ENCODE results near the gene COL9A2. TPM values are rescaled to one million over a fixed set of nuclear protein-coding genes. Genes with fewer than 3 reads are reported as not detected.

Gene COL9A2
- total and polyA plus RNA-seq, 5 donors = 0.40 to 2.0 (median 1.3) TPM

- H3K27me3 ChIP-seq (ENCODE audit: control insufficient read depth, insufficient read depth) = no peaks in the 10 kb centered on the region
- H3K4me3 ChIP-seq (ENCODE audit: low read length) = no peak overlapping the region
- no peak overlapping the region for H3K27ac ChIP-seq (ENCODE audit: low read length)
- WGBS = 89% methylated on average over 13 of the region's 13 CpGs
- no peaks in the 10 kb centered on the region for H3K4me1 ChIP-seq (ENCODE audit: control insufficient read depth, insufficient read depth, low read length)
- H3K9me3 ChIP-seq (ENCODE audit: control insufficient read depth, low read length) = no peaks in the 10 kb centered on the region
- no peak for ATAC-seq
- intact Hi-C loops (cut with DNase I) = no loop called here
- no peak for DNase-seq
Measured at GRCh38 chr1:40302475-40302874, 14.6 kb downstream of the COL9A2 start.

- no peaks in the 10 kb centered on the region for H3K9me3 ChIP-seq (ENCODE audit: control insufficient read depth, low read length)
- H3K4me3 ChIP-seq (ENCODE audit: low read length) = no peak overlapping the region
- no peak overlapping the region for H3K27ac ChIP-seq (ENCODE audit: low read length)
- 87% methylated on average over 12 of the region's 12 CpGs for WGBS
- H3K4me1 ChIP-seq (ENCODE audit: control insufficient read depth, insufficient read depth, low read length) = no peaks in the 10 kb centered on the region
- DNase-seq (no peak), ATAC-seq (no peak)
- H3K27me3 ChIP-seq (ENCODE audit: control insufficient read depth, insufficient read depth) = no peaks in the 10 kb centered on the region
- intact Hi-C loops (cut with DNase I) = loop anchor here in 1 of 4 donors (2.0 kb wide), 1 partner anchor 25 kb away; no protein-coding TSS in a partner anchor
Measured at GRCh38 chr1:40301541-40302299, 15.4 kb downstream of the COL9A2 start.

GRCh38 chr1:40301066-40301465, 16.0 kb downstream of the COL9A2 start:
- no peak overlapping the region for H3K4me3 ChIP-seq (ENCODE audit: low read length)
- no peak for ATAC-seq
- no peak overlapping the region for H3K27ac ChIP-seq (ENCODE audit: low read length)
- 90% methylated on average over 10 of the region's 10 CpGs for WGBS
- intact Hi-C loops (cut with DNase I) = loop anchor here in 1 of 4 donors (2.0 kb wide), 1 partner anchor 26 kb away; no protein-coding TSS in a partner anchor
- DNase-seq = no peak
- H3K4me1 ChIP-seq (ENCODE audit: control insufficient read depth, insufficient read depth, low read length) = no peaks in the 10 kb centered on the region
- H3K27me3 ChIP-seq (ENCODE audit: control insufficient read depth, insufficient read depth) = no peaks in the 10 kb centered on the region
- no peaks in the 10 kb centered on the region for H3K9me3 ChIP-seq (ENCODE audit: control insufficient read depth, low read length)

GRCh38 chr1:40300651-40301050, 16.4 kb downstream of the COL9A2 start:
- 93% methylated on average over 9 of the region's 9 CpGs for WGBS
- ATAC-seq (no peak), DNase-seq (no peak)
- no peaks in the 10 kb centered on the region for H3K27me3 ChIP-seq (ENCODE audit: control insufficient read depth, insufficient read depth)
- intact Hi-C loops (cut with DNase I) = loop anchor here in 1 of 4 donors (2.0 kb wide), 1 partner anchor 26 kb away; no protein-coding TSS in a partner anchor
- no peak overlapping the region for H3K4me3 ChIP-seq (ENCODE audit: low read length)
- no peaks in the 10 kb centered on the region for H3K9me3 ChIP-seq (ENCODE audit: control insufficient read depth, low read length)
- H3K27ac ChIP-seq (ENCODE audit: low read length) = no peak overlapping the region
- H3K4me1 ChIP-seq (ENCODE audit: control insufficient read depth, insufficient read depth, low read length) = no peaks in the 10 kb centered on the region

GRCh38 chr1:40300249-40300567, 16.9 kb downstream of the COL9A2 start:
- intact Hi-C loops (cut with DNase I) = loop anchor here in 1 of 4 donors (2.0 kb wide), 1 partner anchor 27 kb away; no protein-coding TSS in a partner anchor
- Histone ChIP-seq H3K27me3 (ENCODE audit: control insufficient read depth, insufficient read depth) (no peaks in the 10 kb centered on the region), H3K9me3 (ENCODE audit: control insufficient read depth, low read length) (no peaks in the 10 kb centered on the region), H3K4me1 (ENCODE audit: control insufficient read depth, insufficient read depth, low read length) (no peaks in the 10 kb centered on the region), H3K27ac (ENCODE audit: low read length) (no peak overlapping the region), H3K4me3 (ENCODE audit: low read length) (no peak overlapping the region)
- ATAC-seq = no peak
- WGBS = 85% methylated on average over 1 of the region's 1 CpG
- no peak for DNase-seq

- ATAC-seq (no peak), DNase-seq (no peak)
- Histone ChIP-seq H3K4me3 (ENCODE audit: low read length) (no peak overlapping the region), H3K4me1 (ENCODE audit: control insufficient read depth, insufficient read depth, low read length) (no peaks in the 10 kb centered on the region), H3K9me3 (ENCODE audit: control insufficient read depth, low read length) (no peaks in the 10 kb centered on the region), H3K27ac (ENCODE audit: low read length) (no peak overlapping the region), H3K27me3 (ENCODE audit: control insufficient read depth, insufficient read depth) (no peaks in the 10 kb centered on the region)
- intact Hi-C loops (cut with DNase I) = loop anchor here in 1 of 4 donors (2.0 kb wide), 1 partner anchor 27 kb away; no protein-coding TSS in a partner anchor
- 61% methylated on average over 8 of the region's 8 CpGs for WGBS
Measured at GRCh38 chr1:40299366-40300248, 17.5 kb downstream of the COL9A2 start.

GRCh38 chr1:40291293-40291692, 25.8 kb downstream of the COL9A2 start:
- Histone ChIP-seq H3K4me3 (ENCODE audit: low read length) (no peak overlapping the region), H3K27ac (ENCODE audit: low read length) (no peak overlapping the region), H3K4me1 (ENCODE audit: control insufficient read depth, insufficient read depth, low read length) (no peaks in the 10 kb centered on the region), H3K9me3 (ENCODE audit: control insufficient read depth, low read length) (no peaks in the 10 kb centered on the region), H3K27me3 (ENCODE audit: control insufficient read depth, insufficient read depth) (no peaks in the 10 kb centered on the region)
- intact Hi-C loops (cut with DNase I) = no loop called here
- ATAC-seq = no peak
- 88% methylated on average over 2 of the region's 2 CpGs for WGBS
- DNase-seq = no peak

GRCh38 chr1:40281853-40282252, 35.2 kb downstream of the COL9A2 start:
- intact Hi-C loops (cut with DNase I) = no loop called here
- Histone ChIP-seq H3K27ac (ENCODE audit: low read length) (no peak overlapping the region), H3K4me3 (ENCODE audit: low read length) (no peak overlapping the region), H3K9me3 (ENCODE audit: control insufficient read depth, low read length) (no peaks in the 10 kb centered on the region), H3K4me1 (ENCODE audit: control insufficient read depth, insufficient read depth, low read length) (no peaks in the 10 kb centered on the region), H3K27me3 (ENCODE audit: control insufficient read depth, insufficient read depth) (no peaks in the 10 kb centered on the region)
- 82% methylated on average over 2 of the region's 2 CpGs for WGBS
- no peak for DNase-seq
- ATAC-seq = no peak

- no peaks in the 10 kb centered on the region for H3K9me3 ChIP-seq (ENCODE audit: control insufficient read depth, low read length)
- ATAC-seq (peak in 1 of 2 donors; percentile 29), DNase-seq (no peak)
- intact Hi-C loops (cut with DNase I) = no loop called here
- no peak overlapping the region for H3K27ac ChIP-seq (ENCODE audit: low read length)
- H3K4me1 ChIP-seq (ENCODE audit: control insufficient read depth, insufficient read depth, low read length) = no peaks in the 10 kb centered on the region
- H3K27me3 ChIP-seq (ENCODE audit: control insufficient read depth, insufficient read depth) = no peaks in the 10 kb centered on the region
- no peak overlapping the region for H3K4me3 ChIP-seq (ENCODE audit: low read length)
- 91% methylated on average over 3 of the region's 3 CpGs for WGBS
Measured at GRCh38 chr1:40276122-40276521, 41.0 kb downstream of the COL9A2 start.

GRCh38 chr1:40274331-40274730, 42.8 kb downstream of the COL9A2 start:
- Histone ChIP-seq H3K4me1 (ENCODE audit: control insufficient read depth, insufficient read depth, low read length) (no peaks in the 10 kb centered on the region), H3K27me3 (ENCODE audit: control insufficient read depth, insufficient read depth) (no peaks in the 10 kb centered on the region), H3K9me3 (ENCODE audit: control insufficient read depth, low read length) (no peaks in the 10 kb centered on the region), H3K4me3 (ENCODE audit: low read length) (no peak overlapping the region), H3K27ac (ENCODE audit: low read length) (no peak overlapping the region)
- WGBS = 95% methylated on average over 2 of the region's 2 CpGs
- intact Hi-C loops (cut with DNase I) = no loop called here
- ATAC-seq = no peak
- no peak for DNase-seq

GRCh38 chr1:40273547-40274166, 43.4 kb downstream of the COL9A2 start:
- no peak for ATAC-seq
- DNase-seq = no peak
- Histone ChIP-seq H3K27me3 (ENCODE audit: control insufficient read depth, insufficient read depth) (no peaks in the 10 kb centered on the region), H3K27ac (ENCODE audit: low read length) (no peak overlapping the region), H3K4me3 (ENCODE audit: low read length) (no peak overlapping the region), H3K9me3 (ENCODE audit: control insufficient read depth, low read length) (no peaks in the 10 kb centered on the region), H3K4me1 (ENCODE audit: control insufficient read depth, insufficient read depth, low read length) (no peaks in the 10 kb centered on the region)
- intact Hi-C loops (cut with DNase I) = no loop called here
- WGBS = 78% methylated on average over 4 of the region's 4 CpGs

Data from right cardiac atrium (tissue), 5 donors.